Right lobe of liver (tissue), 4 donors: ENCODE results near the gene CARD19.

ENCODE experiments used
- POLR2A ChIP-seq: fragments of 450-650 bp; IDR thresholded peaks from one replicate; pipeline ENCODE4 v1.6.1; 2017; ENCODE audit warnings: antibody characterized with exemption, mild to moderate bottlenecking
- TF ChIP-seq, protein P1 (sequence below), 4 donors: fragments of 200-600 bp in 3 of 4; fragments of 450-650 bp in 1 of 4; IDR thresholded peaks; one replicate each; pipeline versions ENCODE4 v1.5.1 to v1.8.0; 2016 to 2022; ENCODE audit warnings: antibody characterized with exemption in 4 of 4, mild to moderate bottlenecking in 2 of 4
- donor health status: DM: no; HTN: no; CAD: no.
- donor health status: DM: no; HTN: no; CAD: no.
- donor health status: DM: no; HTN: yes; CAD: no.

DNA sequence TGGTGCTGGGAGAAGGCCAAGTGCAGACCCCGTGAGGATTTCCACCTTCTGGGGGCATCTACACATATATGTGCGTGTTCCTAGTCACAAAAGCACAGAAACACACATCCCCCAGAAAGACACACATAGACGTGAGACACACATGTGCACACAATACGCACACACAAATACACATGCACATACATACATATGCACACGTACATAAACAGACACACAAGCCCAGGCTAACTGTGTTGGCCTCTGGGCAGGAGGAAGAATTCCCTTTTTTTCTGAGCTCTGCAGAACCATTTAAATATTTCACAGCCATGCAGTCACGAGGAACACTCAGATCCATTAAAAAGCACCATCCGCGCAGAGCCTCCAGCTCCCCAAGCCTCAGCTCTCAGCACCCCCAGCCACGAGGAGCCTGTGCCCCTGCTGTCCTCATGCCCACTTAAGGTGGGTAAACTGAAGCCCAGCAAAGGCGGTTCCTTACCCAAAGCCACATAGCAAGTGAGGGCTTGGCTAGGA, 32.8 kb downstream of the CARD19 start:
- TF ChIP-seq, protein P1, sequence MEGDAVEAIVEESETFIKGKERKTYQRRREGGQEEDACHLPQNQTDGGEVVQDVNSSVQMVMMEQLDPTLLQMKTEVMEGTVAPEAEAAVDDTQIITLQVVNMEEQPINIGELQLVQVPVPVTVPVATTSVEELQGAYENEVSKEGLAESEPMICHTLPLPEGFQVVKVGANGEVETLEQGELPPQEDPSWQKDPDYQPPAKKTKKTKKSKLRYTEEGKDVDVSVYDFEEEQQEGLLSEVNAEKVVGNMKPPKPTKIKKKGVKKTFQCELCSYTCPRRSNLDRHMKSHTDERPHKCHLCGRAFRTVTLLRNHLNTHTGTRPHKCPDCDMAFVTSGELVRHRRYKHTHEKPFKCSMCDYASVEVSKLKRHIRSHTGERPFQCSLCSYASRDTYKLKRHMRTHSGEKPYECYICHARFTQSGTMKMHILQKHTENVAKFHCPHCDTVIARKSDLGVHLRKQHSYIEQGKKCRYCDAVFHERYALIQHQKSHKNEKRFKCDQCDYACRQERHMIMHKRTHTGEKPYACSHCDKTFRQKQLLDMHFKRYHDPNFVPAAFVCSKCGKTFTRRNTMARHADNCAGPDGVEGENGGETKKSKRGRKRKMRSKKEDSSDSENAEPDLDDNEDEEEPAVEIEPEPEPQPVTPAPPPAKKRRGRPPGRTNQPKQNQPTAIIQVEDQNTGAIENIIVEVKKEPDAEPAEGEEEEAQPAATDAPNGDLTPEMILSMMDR (IDR thresholded peaks at IDR 0.05), result no peak
- no peak for TF ChIP-seq POLR2A
